ENCODE results near the gene ZNF14.
"Not testable (repeated sequence)": the region's sequence is repeated elsewhere in the genome, so short reads cannot be mapped to it uniquely, and the experiment has no call there.

ZNF14 gene

GRCh38 chr19:19686580-19686979 is 46.3 kb downstream of the ZNF14 start:
- TF ChIP-seq CTCF (conservative IDR thresholded peaks at IDR 0.05; ENCODE audit: control insufficient read depth, insufficient read depth, low read depth, low read length): no peak
- H3K4me3 ChIP-seq (ENCODE audit: control insufficient read depth, low read depth, low read length): no peak overlapping the region
- DNase-seq (ENCODE audit: low read depth): no peak

- not testable (repeated sequence) for H3K4me3 ChIP-seq (ENCODE audit: control insufficient read depth, low read depth, low read length); DNase-seq (ENCODE audit: low read depth)
Measured at GRCh38 chr19:19686119-19686518, 46.8 kb downstream of the ZNF14 start.

- no peak overlapping the region for H3K4me3 ChIP-seq (ENCODE audit: control insufficient read depth, low read depth, low read length)
- no peak for DNase-seq (ENCODE audit: low read depth)
- no peak for TF ChIP-seq CTCF (conservative IDR thresholded peaks at IDR 0.05; ENCODE audit: control insufficient read depth, insufficient read depth, low read depth, low read length)
Measured at GRCh38 chr19:19679176-19680073, 53.5 kb downstream of the ZNF14 start.

GRCh38 chr19:19677579-19677978 is 55.3 kb downstream of the ZNF14 start:
- TF ChIP-seq CTCF (conservative IDR thresholded peaks at IDR 0.05; ENCODE audit: control insufficient read depth, insufficient read depth, low read depth, low read length): no peak
- no peak overlapping the region for H3K4me3 ChIP-seq (ENCODE audit: control insufficient read depth, low read depth, low read length)
- DNase-seq (ENCODE audit: low read depth): no peak

GRCh38 chr19:19674315-19674714 is 58.6 kb downstream of the ZNF14 start:
- no peak for TF ChIP-seq CTCF (conservative IDR thresholded peaks at IDR 0.05; ENCODE audit: control insufficient read depth, insufficient read depth, low read depth, low read length)
- DNase-seq (ENCODE audit: low read depth): no peak
- no peak overlapping the region for H3K4me3 ChIP-seq (ENCODE audit: control insufficient read depth, low read depth, low read length)

- no peak for DNase-seq (ENCODE audit: low read depth)
Measured at GRCh38 chr19:19672816-19673215, 60.1 kb downstream of the ZNF14 start.

More at GRCh38 chr19:19672816-19673215, 60.1 kb downstream of the ZNF14 start:
- no peak overlapping the region for H3K4me3 ChIP-seq (ENCODE audit: control insufficient read depth, low read depth, low read length)
- no peak for TF ChIP-seq CTCF (conservative IDR thresholded peaks at IDR 0.05; ENCODE audit: control insufficient read depth, insufficient read depth, low read depth, low read length)
